Astrocyte of the spinal cord (primary cell): ENCODE data around the gene TAF3.

Source experiments
- DNase-seq: peaks from one replicate; pipeline ENCODE4 v3.0.0; 2011; ENCODE audit warnings: low read depth, low spot score
- H3K4me3 ChIP-seq: 2 replicates; pipeline ENCODE4 v1.5.1; 2011; ENCODE audit warnings: low read depth, mild to moderate bottlenecking, low read length, moderate library complexity
- CTCF ChIP-seq: IDR thresholded peaks from 2 replicates; pipeline ENCODE4 v1.5.1; 2012; ENCODE audit warnings: low read depth, mild to moderate bottlenecking, low read length, inconsistent platforms
- in situ Hi-C: cut with HindIII; loops from 2 replicates; pipeline ENCODE4 v1.10.0; 2017; ENCODE audit warnings: low sequenced_read_pairs

Gene TAF3

GRCh38 chr10:8049045-8049864 lies 230.9 kb downstream of the TAF3 start:
- H3K4me3 ChIP-seq = no peak overlapping the region
- in situ Hi-C loops = no loop called here

GRCh38 chr10:8049865-8050555 lies 231.7 kb downstream of the TAF3 start:
- in situ Hi-C loops = no loop called here

More at GRCh38 chr10:8049045-8049864, 230.9 kb downstream of the TAF3 start:
- DNase-seq = no peak
- no peak for TF ChIP-seq CTCF

GRCh38 chr10:8050556-8051108 lies 232.3 kb downstream of the TAF3 start:
- peak; percentile 48 for DNase-seq
- no peak for TF ChIP-seq CTCF
- in situ Hi-C loops = no loop called here
- H3K4me3 ChIP-seq = no peak overlapping the region

More at GRCh38 chr10:8049865-8050555, 231.7 kb downstream of the TAF3 start:
- H3K4me3 ChIP-seq = no peak overlapping the region
- no peak for TF ChIP-seq CTCF
- DNase-seq = no peak

GRCh38 chr10:8051109-8051821 lies 233.0 kb downstream of the TAF3 start:
- H3K4me3 ChIP-seq = no peak overlapping the region
- no peak for TF ChIP-seq CTCF
- DNase-seq = no peak
- in situ Hi-C loops = no loop called here

GRCh38 chr10:8051851-8052257 lies 233.5 kb downstream of the TAF3 start:
- H3K4me3 ChIP-seq = no peak overlapping the region
- in situ Hi-C loops = no loop called here
- TF ChIP-seq CTCF = no peak
- DNase-seq = no peak

- TF ChIP-seq CTCF = no peak
- in situ Hi-C loops = no loop called here
- H3K4me3 ChIP-seq = no peak overlapping the region
- peak; percentile 45 for DNase-seq
Observed at GRCh38 chr10:8052341-8052955, 234.1 kb downstream of the TAF3 start.
